ENCODE measurements around the gene GPRIN3. TPM values are rescaled to one million over a fixed set of nuclear protein-coding genes. Genes with fewer than 3 reads are reported as not detected.

The GPRIN3 gene
- total RNA-seq, 1 experiment from 2014 or later, result 0.48 TPM

GRCh38 chr4:89300499-89300898 lies 7.1 kb downstream of the GPRIN3 start:
- no peak overlapping the region for H3K23ac ChIP-seq (ENCODE audit: insufficient read length, low read depth, low read length)
- no peak overlapping the region for H3K14ac ChIP-seq (ENCODE audit: insufficient read depth, low read length)
- TF ChIP-seq CTCF (conservative IDR thresholded peaks at IDR 0.05), result no peak
- H3T11ph ChIP-seq (ENCODE audit: low read length), result no peak overlapping the region
- H2BK12ac ChIP-seq (ENCODE audit: insufficient read length, low read depth, low read length), result no peak overlapping the region
- H2BK15ac ChIP-seq (ENCODE audit: low read depth, low read length), result no peak overlapping the region
- Mint-ChIP-seq H3K36me3 (ENCODE audit: insufficient read depth in 1 of 3, low read depth in 3 of 3) (no peaks in the 10 kb centered on the region), H3K27ac (no peak overlapping the region), H3K4me1 (peaks cover 3 to 5% of the 10 kb centered on the region in 2 experiments), H3K27me3 (ENCODE audit: low read depth) (peaks cover 6% of the 10 kb centered on the region), H3K9me3 (no peaks in the 10 kb centered on the region), H3K4me3 (no peak overlapping the region)
- no peak overlapping the region for H2BK20ac ChIP-seq (ENCODE audit: low read depth, low read length, poor library complexity, severe bottlenecking)
- no peak overlapping the region for H4K8ac ChIP-seq (replicated peaks; ENCODE audit: insufficient read length, low read depth, low read length)
- H3K9ac ChIP-seq (ENCODE audit: extremely low read depth, insufficient read length, low read length), result no peak overlapping the region
- no peaks in the 10 kb centered on the region for H3K79me2 ChIP-seq (ENCODE audit: insufficient read depth, low read length)
- no peak overlapping the region for H3K4ac ChIP-seq (ENCODE audit: low read depth, low read length)
- 0 out of 2 replicates have a peak, but pooled peaks cover 2% of the 10 kb centered on the region for H3K4me1 ChIP-seq (ENCODE audit: insufficient read depth, low read length)
- H3K9me3 ChIP-seq (ENCODE audit: control insufficient read depth, low read depth, low read length), result no peaks in the 10 kb centered on the region
- no peaks in the 10 kb centered on the region for H3K79me1 ChIP-seq (ENCODE audit: insufficient read depth, low read depth, low read length, poor library complexity, severe bottlenecking)
- H4K91ac ChIP-seq (ENCODE audit: insufficient read length, low read depth, low read length), result no peak overlapping the region
- no peak overlapping the region for H2AK5ac ChIP-seq (ENCODE audit: insufficient read length, low read length)
- H3K23me2 ChIP-seq (ENCODE audit: insufficient read length, low read depth, low read length, poor library complexity, severe bottlenecking), result no peaks in the 10 kb centered on the region
- no peak overlapping the region for H2BK120ac ChIP-seq (ENCODE audit: low read depth, low read length, poor library complexity, severe bottlenecking)
- H2AFZ ChIP-seq (ENCODE audit: low read length), result no peak overlapping the region
- no peak overlapping the region for H3K4me2 ChIP-seq (ENCODE audit: insufficient read depth, insufficient read length, low read length)
- H4K5ac ChIP-seq (ENCODE audit: insufficient read length, low read depth, low read length), result no peak overlapping the region
- H2BK5ac ChIP-seq (ENCODE audit: insufficient read length, low read length), result no peak overlapping the region
- no peaks in the 10 kb centered on the region for H4K20me1 ChIP-seq (ENCODE audit: control insufficient read depth, insufficient read depth, insufficient read length)
- WGBS (ENCODE audit: extremely low coverage, insufficient read length, low lambda C conversion rate), result no CpG with 5 or more reads among the region's 1 CpG
- no peak overlapping the region for H3K56ac ChIP-seq (ENCODE audit: insufficient read length, low read depth, low read length)
- H3K27me3 ChIP-seq (ENCODE audit: insufficient read depth, low read length), result no peaks in the 10 kb centered on the region; the same call in 1 of the 2 replicates
- no peak for DNase-seq
- H3K18ac ChIP-seq (ENCODE audit: insufficient read length, low read depth, low read length), result no peak overlapping the region
- H3K27ac ChIP-seq (ENCODE audit: insufficient read length, low read depth, low read length), result no peak overlapping the region

Data from H9 (cell line).